ENCODE data around the gene NES.
"Not testable (repeated sequence)": the region's sequence is repeated elsewhere in the genome, so short reads cannot be mapped to it uniquely, and the experiment has no call there.

Gene NES

DNA sequence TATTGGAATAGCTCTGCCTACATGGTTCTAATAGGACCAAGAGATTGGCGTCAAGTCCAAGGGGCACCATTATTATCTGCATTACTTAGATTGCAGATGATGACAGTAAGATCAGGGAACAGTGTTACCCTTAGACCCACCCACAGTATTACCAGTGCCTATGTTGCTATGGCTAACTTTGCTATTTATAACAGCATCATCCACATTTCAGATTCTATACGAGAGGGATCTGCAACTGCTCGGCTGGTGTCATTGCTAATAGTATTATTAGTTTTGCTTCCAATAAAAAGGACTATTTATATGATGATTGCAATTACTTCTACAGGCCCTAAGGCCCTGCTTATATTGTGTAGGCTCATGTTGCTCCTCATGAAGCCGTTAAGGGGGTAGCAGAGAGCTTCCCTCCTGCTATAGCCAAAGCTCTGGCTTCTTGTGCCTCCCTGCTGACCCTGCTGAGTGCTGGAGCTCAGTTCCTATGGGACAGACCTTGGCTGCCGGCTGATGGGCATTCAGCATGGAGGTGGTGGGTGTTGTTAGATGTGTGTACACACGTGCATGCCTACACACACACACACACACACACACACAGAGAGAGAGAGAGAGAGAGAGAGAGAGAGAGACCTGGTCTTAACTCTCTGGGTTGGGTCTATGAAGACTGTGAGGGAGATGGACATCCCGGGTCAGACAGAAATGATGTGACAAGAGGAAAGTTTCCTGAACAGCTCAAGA, 34.0 kb downstream of the NES start:
- FAIRE-seq = no peak

DNA sequence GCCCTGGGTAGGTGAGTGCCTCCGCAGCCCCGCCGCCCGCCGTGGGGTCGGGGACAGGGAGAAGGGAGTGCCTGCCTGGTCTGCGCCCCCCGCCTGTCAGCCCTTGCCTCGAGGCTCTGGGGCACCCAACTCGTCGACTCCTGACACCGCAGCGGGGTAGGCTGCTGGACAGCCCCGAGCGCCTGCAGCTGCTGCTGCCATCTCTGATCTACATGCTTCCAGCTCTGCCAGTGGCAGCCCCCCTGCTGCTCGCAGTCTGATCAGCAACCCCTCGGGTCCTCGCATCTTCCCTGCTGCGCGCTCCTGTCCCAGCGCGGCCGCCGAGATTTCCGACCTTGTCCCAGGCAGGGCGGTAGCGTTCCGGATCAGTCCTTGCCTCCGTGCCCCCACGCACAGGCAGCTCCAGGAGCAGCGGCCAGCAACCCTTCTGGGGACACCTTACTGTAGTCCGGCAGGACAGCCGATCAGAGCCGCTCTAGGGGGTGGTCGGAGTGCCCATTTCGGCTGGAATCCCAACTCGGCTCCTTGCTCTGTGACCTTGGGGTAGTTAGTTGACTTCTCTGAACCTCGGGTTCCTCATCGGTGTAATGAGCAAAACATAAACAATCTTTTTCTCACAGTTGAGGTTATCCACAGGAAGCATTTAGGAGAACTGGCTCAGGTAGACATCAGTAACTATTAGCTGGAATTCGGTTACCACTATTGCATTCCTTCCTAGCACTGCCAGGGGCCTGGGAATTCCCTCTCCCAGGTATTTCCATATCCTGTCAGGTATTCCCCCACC, 34.8 kb downstream of the NES start:
- FAIRE-seq = no peak

DNA sequence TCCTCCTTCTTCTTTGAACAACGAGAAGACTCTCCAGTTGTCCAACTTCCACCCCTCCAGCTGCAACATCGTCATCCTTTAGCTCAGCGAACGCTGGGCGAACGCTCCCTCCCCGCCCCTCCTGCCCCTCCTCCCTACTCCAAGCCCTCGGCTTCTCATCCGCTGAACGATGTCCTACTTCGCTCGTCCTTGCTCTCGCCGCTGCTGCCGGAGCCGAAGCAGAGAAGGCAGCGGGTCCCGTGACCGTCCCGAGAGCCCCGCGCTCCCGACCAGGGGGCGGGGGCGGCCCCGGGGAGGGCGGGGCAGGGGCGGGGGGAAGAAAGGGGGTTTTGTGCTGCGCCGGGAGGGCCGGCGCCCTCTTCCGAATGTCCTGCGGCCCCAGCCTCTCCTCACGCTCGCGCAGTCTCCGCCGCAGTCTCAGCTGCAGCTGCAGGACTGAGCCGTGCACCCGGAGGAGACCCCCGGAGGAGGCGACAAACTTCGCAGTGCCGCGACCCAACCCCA, 35.4 kb downstream of the NES start, which contains the start of gene BCAN:
Gene BCAN (plus strand): TSS at position 357 of the 504 bp plus-strand sequence. CDS start 3,938 bp downstream, outside the sequence.
- no peak for FAIRE-seq

DNA sequence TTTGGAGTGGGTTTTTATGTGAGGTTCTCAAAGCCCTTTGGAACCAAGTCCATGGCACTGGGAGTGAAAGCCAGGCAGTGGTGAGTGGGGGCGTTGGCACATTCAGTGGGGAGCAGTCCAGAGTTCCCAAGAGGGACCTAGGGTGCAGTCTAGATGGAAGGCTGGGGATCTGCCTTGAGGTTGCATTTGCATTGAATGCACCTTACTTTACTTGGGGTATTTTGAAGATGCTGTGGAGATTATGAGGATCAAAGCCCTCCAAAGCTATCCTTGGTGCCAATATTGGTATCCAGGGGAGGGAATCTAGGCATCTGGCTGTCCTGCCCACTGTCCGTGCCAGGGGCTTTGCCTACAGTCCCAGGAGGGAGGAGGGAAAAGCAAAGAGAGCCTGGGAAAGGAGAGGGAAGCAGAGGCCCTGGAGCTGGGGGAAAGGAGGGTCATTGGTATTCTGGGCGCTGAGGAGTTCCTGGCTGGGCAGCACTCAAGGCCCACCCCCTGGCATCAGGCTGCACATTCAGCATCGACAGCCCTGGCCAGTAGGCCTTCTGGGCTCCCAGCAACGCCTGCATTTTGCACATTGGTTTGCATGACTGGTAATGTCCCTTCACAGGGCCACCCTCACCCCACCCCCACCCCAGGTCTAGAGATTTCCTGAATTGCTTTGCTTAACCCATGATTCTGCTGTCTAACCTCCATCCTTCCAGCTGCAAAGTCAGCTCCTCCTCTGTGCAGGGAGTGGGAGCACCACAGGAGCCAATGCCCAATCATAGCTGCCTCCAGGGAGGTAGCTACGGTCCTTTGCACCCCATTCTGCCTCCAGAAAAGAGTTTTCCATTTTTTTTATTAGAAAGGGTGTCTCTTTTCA, 36.1 kb downstream of the NES start:
- no peak for FAIRE-seq

- no peak for FAIRE-seq
Measured at GRCh38 chr1:156639601-156640101, 37.6 kb downstream of the NES start.

GRCh38 chr1:156638189-156638985, 38.8 kb downstream of the NES start:
- FAIRE-seq = no peak

DNA sequence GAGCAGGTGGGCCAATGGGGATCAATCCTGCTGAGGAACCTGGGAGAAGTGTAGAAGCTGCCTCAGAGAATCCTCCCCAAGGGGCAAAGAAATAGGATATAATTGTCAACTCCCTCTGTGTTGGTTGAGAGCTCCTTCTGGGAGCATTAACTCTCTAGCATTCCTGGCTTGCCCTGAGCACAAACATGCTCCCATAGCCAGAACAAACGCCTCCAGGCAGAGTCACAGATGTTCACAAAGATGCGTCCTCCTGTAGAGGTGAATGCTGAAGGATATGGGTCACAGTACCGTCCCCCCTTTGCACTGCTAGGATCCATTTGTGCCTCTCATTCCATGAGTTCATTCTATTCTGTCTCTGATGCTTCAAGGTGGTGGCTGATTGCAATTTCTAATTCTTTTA, 44.9 kb downstream of the NES start:
- FAIRE-seq = no peak

GRCh38 chr1:156631152-156631551, 46.1 kb downstream of the NES start:
- FAIRE-seq = not testable (repeated sequence)

DNA sequence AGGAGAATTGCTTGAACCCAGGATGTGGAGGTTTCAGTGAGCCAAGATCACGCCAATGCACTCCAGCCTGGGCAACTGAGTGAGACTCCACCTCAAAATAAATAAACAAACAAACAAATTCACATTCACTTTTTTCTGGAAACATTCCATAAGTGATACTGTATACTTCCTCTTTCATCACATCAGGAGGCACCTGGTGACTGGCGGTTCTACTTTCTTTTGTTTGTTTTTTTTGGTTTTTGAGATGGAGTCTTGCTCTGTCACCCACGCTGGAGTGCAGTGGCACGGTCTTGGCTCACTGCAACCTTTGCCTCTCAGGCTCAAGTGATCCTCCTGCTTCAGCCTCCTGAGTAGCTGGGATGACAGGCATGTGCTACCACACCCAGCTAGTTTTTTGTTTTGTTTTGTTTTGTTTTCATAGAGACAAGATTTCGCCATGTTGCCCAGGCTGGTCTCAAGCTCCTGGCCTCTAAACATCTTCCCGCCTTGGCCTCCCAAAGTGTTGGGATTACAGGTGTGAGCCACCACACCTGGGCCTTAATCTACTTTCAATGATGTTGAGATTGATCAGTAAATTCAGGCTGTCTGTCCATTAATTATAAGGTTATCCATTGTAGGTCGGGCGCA, 47.3 kb downstream of the NES start:
- no peak for FAIRE-seq

DNA sequence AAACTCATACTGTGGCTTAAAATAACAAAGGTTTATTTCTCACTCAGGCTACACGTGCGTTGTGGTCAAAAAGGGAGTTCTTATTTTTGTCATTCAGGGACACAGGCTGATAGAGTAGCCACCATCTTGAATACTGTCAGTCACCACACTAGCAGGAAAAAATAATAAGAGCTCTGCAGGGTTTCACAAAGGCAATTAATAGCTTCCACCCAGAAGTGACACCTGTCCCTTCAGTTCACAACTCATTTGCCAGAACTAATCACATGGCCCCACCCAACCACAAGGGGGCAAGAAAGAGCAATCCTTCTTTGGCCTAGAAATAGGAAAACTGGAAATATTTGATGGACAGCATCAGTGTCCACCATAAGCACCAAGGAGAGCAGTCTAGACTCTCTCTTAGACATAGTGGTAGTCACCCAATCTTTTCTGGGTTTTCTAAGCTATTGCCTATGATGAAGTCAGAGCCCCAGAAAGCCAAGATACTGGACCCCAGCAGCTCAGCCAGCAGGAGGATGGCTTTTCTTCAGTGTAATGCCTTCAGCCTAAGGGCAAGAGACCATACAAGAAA, 49.8 kb downstream of the NES start:
- FAIRE-seq = no peak

DNA sequence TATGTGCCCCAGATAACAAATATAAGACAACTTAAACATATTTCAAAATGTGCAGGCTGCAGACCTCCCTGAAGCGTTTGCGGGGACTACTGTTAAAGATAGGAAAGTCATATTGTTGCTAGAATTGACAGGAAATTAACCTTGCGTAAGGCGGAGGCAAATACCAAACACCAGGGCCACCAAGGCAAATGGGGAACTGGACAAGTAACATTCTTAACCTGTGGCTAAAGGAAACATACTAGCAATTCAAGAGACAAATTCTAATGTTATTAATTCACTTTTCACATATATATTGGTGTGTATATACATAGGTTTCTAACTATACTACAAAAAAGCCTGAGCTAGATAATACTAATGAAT, 51.1 kb downstream of the NES start:
- no peak for FAIRE-seq

GRCh38 chr1:156625436-156626078, 51.6 kb downstream of the NES start:
- no peak for FAIRE-seq

- FAIRE-seq = no peak
Measured at GRCh38 chr1:156624814-156625435, 52.3 kb downstream of the NES start.

DNA sequence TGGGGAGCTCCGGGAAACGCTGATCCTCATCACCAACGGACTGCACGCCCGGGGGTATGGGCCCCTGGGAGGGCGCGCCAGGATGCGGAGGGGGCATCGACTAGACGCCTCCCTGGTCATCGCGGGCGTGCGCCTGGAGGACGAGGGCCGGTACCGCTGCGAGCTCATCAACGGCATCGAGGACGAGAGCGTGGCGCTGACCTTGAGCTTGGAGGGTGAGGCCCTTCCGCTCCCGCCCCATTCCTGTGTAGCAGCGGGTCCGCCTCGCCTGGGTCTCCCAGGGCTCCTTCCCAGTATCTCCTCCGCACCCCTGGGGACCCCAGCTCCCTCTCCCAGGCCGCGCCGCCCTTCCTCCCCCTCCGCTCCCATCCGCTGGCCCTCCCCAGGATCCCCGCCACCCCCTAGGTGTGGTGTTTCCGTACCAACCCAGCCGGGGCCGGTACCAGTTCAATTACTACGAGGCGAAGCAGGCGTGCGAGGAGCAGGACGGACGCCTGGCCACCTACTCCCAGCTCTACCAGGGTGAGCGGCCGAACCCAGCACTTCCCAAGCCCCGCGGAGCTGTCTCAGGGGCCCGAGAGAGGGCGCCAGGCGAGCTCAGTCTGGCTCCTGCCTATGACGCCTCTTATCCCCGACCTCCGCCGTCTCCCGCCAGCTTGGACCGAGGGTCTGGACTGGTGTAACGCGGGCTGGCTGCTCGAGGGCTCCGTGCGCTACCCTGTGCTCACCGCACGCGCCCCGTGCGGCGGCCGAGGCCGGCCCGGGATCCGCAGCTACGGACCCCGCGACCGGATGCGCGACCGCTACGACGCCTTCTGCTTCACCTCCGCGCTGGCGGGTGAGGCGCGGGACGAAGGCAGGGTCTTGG, 53.0 kb downstream of the NES start:
- FAIRE-seq = no peak

- no peak for FAIRE-seq
Measured at GRCh38 chr1:156622581-156623297, 54.5 kb downstream of the NES start.

GRCh38 chr1:156619582-156619955, 57.6 kb downstream of the NES start:
- FAIRE-seq = no peak

GRCh38 chr1:156618853-156619581, 58.2 kb downstream of the NES start, which contains the start of gene HAPLN2:
Gene HAPLN2, plus strand, starts transcription at chr1:156619415. Its CDS starts 4,076 bp downstream, at chr1:156623491.
- FAIRE-seq = no peak
